H1 (cell line): ENCODE measurements around the gene RBM26. TPM values are rescaled to one million over a fixed set of nuclear protein-coding genes. Genes with fewer than 3 reads are reported as not detected.

ENCODE experiments used
- CTCF ChIA-PET: fragments of 300-600 bp; sonication (Branson Sonifier 250); formaldehyde crosslinking; loops from one replicate; lab custom pipeline; 2021; ENCODE audit not compliant: partially characterized antibody; lab: Charles Lee
- POLR2A ChIA-PET: fragments of 300-600 bp; sonication (Branson Sonifier 250); formaldehyde crosslinking; loops from one replicate; lab custom pipeline; 2021; ENCODE audit warnings: inconsistent platforms; ENCODE audit not compliant: partially characterized antibody; lab: Charles Lee
- DNase-seq, 2 experiments: peaks; one replicate each; pipeline versions ENCODE4 v3.0.0 to v3.0.0-alpha.2; 2010 to 2022; ENCODE audit warnings: low spot score in 2 of 2, low read depth in 1 of 2, mixed read lengths in 1 of 2
- FAIRE-seq: peaks from 2 replicates; lab custom pipeline; 2011; peaks lifted over from hg19 to GRCh38; lab: Jason Lieb, UNC
- H2AFZ ChIP-seq: 2 replicates; pipeline ENCODE4 v1.8.1; 2012; ENCODE audit warnings: low read length, inconsistent platforms
- H2AK5ac ChIP-seq: 2 replicates; pipeline ENCODE4 v1.6.1; 2013; ENCODE audit warnings: low read depth, low read length
- H2BK120ac ChIP-seq: replicated peaks from 2 replicates; pipeline ENCODE3; 2013; ENCODE audit warnings: low read depth, low read length, inconsistent platforms
- H2BK12ac ChIP-seq: 2 replicates; pipeline ENCODE4 v1.6.1; 2013; ENCODE audit warnings: low read depth, low read length
- H2BK15ac ChIP-seq: 2 replicates; pipeline ENCODE4 v1.6.1; 2013; ENCODE audit warnings: low read length
- H2BK20ac ChIP-seq: 2 replicates; pipeline ENCODE4 v1.6.1; 2013; ENCODE audit warnings: low read length
- H2BK5ac ChIP-seq: 2 replicates; pipeline ENCODE4 v1.6.1; 2013; ENCODE audit warnings: low read depth, low read length
- H3K14ac ChIP-seq: 2 replicates; pipeline ENCODE4 v1.6.1; 2013; ENCODE audit warnings: inconsistent platforms; ENCODE audit not compliant: insufficient read length
- H3K18ac ChIP-seq: 2 replicates; pipeline ENCODE4 v1.6.1; 2013; ENCODE audit warnings: low read length; ENCODE audit errors: extremely low read depth
- H3K23ac ChIP-seq: 2 replicates; pipeline ENCODE4 v1.6.1; 2013; ENCODE audit warnings: inconsistent platforms; ENCODE audit not compliant: insufficient read length
- H3K23me2 ChIP-seq: 2 replicates; pipeline ENCODE4 v1.6.1; 2013; ENCODE audit warnings: low read depth, low read length
- H3K27ac ChIP-seq: 2 replicates; pipeline ENCODE4 v1.6.1; 2011; ENCODE audit warnings: low read depth, low read length, inconsistent platforms
- H3K27me3 ChIP-seq, 4 experiments: replicated peaks in 1 of 4; 1 replicate in 1 of 4; 2 replicates in 3 of 4; pipeline versions ENCODE4 v1.6.1 to v1.8.1; 2011 to 2013; ENCODE audit warnings: low read length in 3 of 4, mild to moderate bottlenecking in 3 of 4, inconsistent platforms in 2 of 4, mixed read lengths in 2 of 4, moderate library complexity in 1 of 4; ENCODE audit not compliant: control insufficient read depth in 3 of 4, insufficient read depth in 3 of 4; ENCODE audit errors: extremely low read depth in 1 of 4
- H3K36me3 ChIP-seq, 4 experiments: 2 replicates each; pipeline versions ENCODE4 v1.6.1 to v1.8.1; 2011 to 2013; ENCODE audit warnings: mild to moderate bottlenecking in 4 of 4, low read length in 3 of 4, moderate library complexity in 2 of 4, control low read depth in 1 of 4, inconsistent platforms in 1 of 4; ENCODE audit not compliant: insufficient read depth in 4 of 4, control insufficient read depth in 2 of 4
- H3K4ac ChIP-seq: replicated peaks from 2 replicates; pipeline ENCODE3; 2013; ENCODE audit warnings: low read length, low read depth, mixed read lengths, inconsistent platforms; ENCODE audit not compliant: insufficient read length
- H3K4me1 ChIP-seq, 4 experiments: replicated peaks in 1 of 4; 1 replicate in 1 of 4; 2 replicates in 3 of 4; pipeline versions ENCODE4 v1.6.1 to v1.8.1; 2011 to 2013; ENCODE audit warnings: low read length in 3 of 4, inconsistent platforms in 2 of 4, mixed read lengths in 1 of 4; ENCODE audit not compliant: insufficient read depth in 4 of 4, control insufficient read depth in 3 of 4
- H3K4me2 ChIP-seq, 2 experiments: 2 replicates each; pipeline versions ENCODE4 v1.6.1 to v1.8.1; 2011 to 2013; ENCODE audit warnings: low read depth in 2 of 2, low read length in 2 of 2, control low read depth in 1 of 2, inconsistent platforms in 1 of 2, mild to moderate bottlenecking in 1 of 2; ENCODE audit not compliant: insufficient read depth in 1 of 2
- H3K4me3 ChIP-seq, 4 experiments: fragments of 200-600, 300-600 bp in 1 of 4; sonication (generic), shearing (Covaris generic), sonication (Bioruptor Twin) in 1 of 4; 2 replicates each; pipeline versions ENCODE4 v1.5.1 to v1.8.1; 2011 to 2016; ENCODE audit warnings: low read length in 4 of 4, low read depth in 3 of 4, control low read depth in 2 of 4, inconsistent platforms in 2 of 4, mild to moderate bottlenecking in 2 of 4, mixed read lengths in 1 of 4, moderate library complexity in 1 of 4; ENCODE audit not compliant: insufficient read depth in 2 of 4; ENCODE audit errors: extremely low read depth in 1 of 4
- H3K56ac ChIP-seq: replicated peaks from 2 replicates; pipeline ENCODE3; 2013; ENCODE audit warnings: low read depth, mild to moderate bottlenecking, mixed read lengths, low read length, inconsistent platforms; ENCODE audit not compliant: insufficient read length
- H3K79me1 ChIP-seq: 2 replicates; pipeline ENCODE4 v1.6.1; 2013; ENCODE audit warnings: low read depth, low read length, control low read depth
- H3K79me2 ChIP-seq, 2 experiments: 2 replicates each; pipeline versions ENCODE4 v1.6.1 to v1.8.1; 2012 to 2013; ENCODE audit warnings: low read length in 2 of 2, mild to moderate bottlenecking in 2 of 2, inconsistent platforms in 1 of 2; ENCODE audit not compliant: insufficient read depth in 2 of 2, control insufficient read depth in 1 of 2
- H3K9ac ChIP-seq, 4 experiments: replicated peaks in 1 of 4; 1 replicate in 1 of 4; 2 replicates in 3 of 4; pipeline versions ENCODE4 v1.6.1 to v1.8.1; 2011 to 2013; ENCODE audit warnings: low read depth in 3 of 4, low read length in 3 of 4, control low read depth in 2 of 4, mild to moderate bottlenecking in 2 of 4, moderate library complexity in 2 of 4, inconsistent platforms in 1 of 4; ENCODE audit errors: extremely low read depth in 1 of 4
- H3K9me3 ChIP-seq, 2 experiments: 2 replicates each; pipeline versions ENCODE4 v1.6.1 to v1.8.1; 2012 to 2013; ENCODE audit warnings: mild to moderate bottlenecking in 2 of 2, moderate library complexity in 2 of 2, control low read depth in 1 of 2, inconsistent platforms in 1 of 2, low read depth in 1 of 2, low read length in 1 of 2, mixed read lengths in 1 of 2; ENCODE audit not compliant: insufficient read depth in 2 of 2
- H4K20me1 ChIP-seq, 2 experiments: replicated peaks in 1 of 2; 2 replicates each; pipeline versions ENCODE3 to v1.8.1; 2011 to 2013; ENCODE audit warnings: inconsistent platforms in 2 of 2, low read length in 2 of 2, mild to moderate bottlenecking in 1 of 2; ENCODE audit not compliant: insufficient read depth in 2 of 2, control insufficient read depth in 1 of 2
- H4K5ac ChIP-seq: 2 replicates; pipeline ENCODE4 v1.6.1; 2013; ENCODE audit warnings: low read length, low read depth, mixed read lengths, inconsistent platforms; ENCODE audit not compliant: insufficient read length
- H4K8ac ChIP-seq: 2 replicates; pipeline ENCODE4 v1.8.0; 2013; ENCODE audit warnings: mild to moderate bottlenecking, moderate library complexity, low read length, inconsistent platforms; ENCODE audit not compliant: insufficient read depth; ENCODE audit errors: extremely low read depth
- H4K91ac ChIP-seq: replicated peaks from 2 replicates; pipeline ENCODE3; 2013; ENCODE audit warnings: low read length, mixed read lengths, inconsistent platforms; ENCODE audit not compliant: insufficient read length
- BCL11A ChIP-seq, 2 experiments: IDR thresholded peaks; one replicate each; pipeline ENCODE4 v1.6.1; 2011; ENCODE audit warnings: low read depth in 2 of 2, low read length in 2 of 2, mild to moderate bottlenecking in 2 of 2
- EGR1 ChIP-seq: IDR thresholded peaks from 2 replicates; pipeline ENCODE4 v1.6.1; 2011; ENCODE audit warnings: low read depth, low read length, borderline replicate concordance
- EP300 ChIP-seq, 2 experiments: IDR thresholded peaks; 1 replicate in 1 of 2; 2 replicates in 1 of 2; pipeline ENCODE4 v1.6.1; 2011 to 2012; ENCODE audit warnings: low read depth in 2 of 2, low read length in 2 of 2, mild to moderate bottlenecking in 2 of 2, borderline replicate concordance in 1 of 2, inconsistent platforms in 1 of 2, moderate library complexity in 1 of 2
- GABPA ChIP-seq: IDR thresholded peaks from 2 replicates; pipeline ENCODE4 v1.6.1; 2011; ENCODE audit warnings: mild to moderate bottlenecking, low read length, moderate library complexity, borderline replicate concordance; ENCODE audit not compliant: insufficient read depth
- JUND ChIP-seq: IDR thresholded peaks from 2 replicates; pipeline ENCODE4 v1.6.1; 2011; ENCODE audit warnings: mild to moderate bottlenecking, improper control_type of control experiment, low read length
- KDM1A ChIP-seq: fragments of 200-600, 300-600 bp; sonication (generic); IDR thresholded peaks from 2 replicates; pipeline ENCODE4 v1.7.1; 2016; ENCODE audit warnings: mild to moderate bottlenecking, low read length, borderline replicate concordance
- MAFK ChIP-seq: IDR thresholded peaks from 2 replicates; pipeline ENCODE4 v1.6.1; 2012; ENCODE audit warnings: low read depth, mild to moderate bottlenecking, improper control_type of control experiment, low read length
- POU5F1 ChIP-seq: IDR thresholded peaks from 2 replicates; pipeline ENCODE4 v1.6.1; 2011; ENCODE audit warnings: low read depth, mild to moderate bottlenecking, low read length, moderate library complexity
- SIRT6 ChIP-seq: IDR thresholded peaks from one replicate; pipeline ENCODE4 v1.7.1; 2012; ENCODE audit warnings: low read length, inconsistent platforms
- SIX5 ChIP-seq: IDR thresholded peaks from 2 replicates; pipeline ENCODE4 v1.6.1; 2011; ENCODE audit warnings: mild to moderate bottlenecking, low read depth, low read length
- ZNF274 ChIP-seq: IDR thresholded peaks from 2 replicates; pipeline ENCODE4 v1.7.0; 2012; ENCODE audit warnings: low read length, borderline replicate concordance; ENCODE audit errors: extremely low read depth
- WGBS, 2 experiments: shearing (Covaris generic) in 1 of 2; methylation state at CpG; one replicate each; pipeline versions ENCODE4 v1.1.6 to v1.1.7; 2013 to 2015; ENCODE audit warnings: low lambda C conversion rate in 2 of 2, mixed read lengths in 2 of 2, inconsistent platforms in 1 of 2, low coverage in 1 of 2, missing lambda C conversion rate in 1 of 2; ENCODE audit not compliant: insufficient replicate concordance in 2 of 2, insufficient coverage in 1 of 2, insufficient read length in 1 of 2; ENCODE audit errors: extremely low coverage in 1 of 2, missing lambda C conversion rate in 1 of 2; 5-methylcytosine and 5-hydroxymethylcytosine counted together
- polyA plus RNA-seq, 7 experiments: library from polyadenylated mRNA; depleted of rRNA in 3 of 7; stranded (reverse) in 5 of 7; unstranded in 2 of 7; fragments of >200 nt in 5 of 7; fragments of 200-250 nt in 2 of 7; gene quantifications; 1 replicate in 5 of 7; 2 replicates in 1 of 7; 4 replicates in 1 of 7; pipeline versions ENCODE4 v1.2.1 to v1.2.3, GENCODE V29; 2011 to 2013; ENCODE audit warnings: missing spikeins in 2 of 7, mixed read lengths in 2 of 7
- total RNA-seq: library from RNA; stranded (reverse); fragmentation: NEBNext Ultra II Directional; extraction: Animal tissue kit (Norgen Biotek cat#: 25700); gene quantifications from 2 replicates; pipeline ENCODE4 v1.2.1, GENCODE V29; 2021
- TF ChIP-seq, protein P1 (sequence below): IDR thresholded peaks from 2 replicates; pipeline ENCODE4 v1.6.1; 2011; ENCODE audit warnings: low read length, improper control_type of control experiment

Gene RBM26
- total and polyA plus RNA-seq, 2 of the 8 experiments (the other 6 are each of a cell fraction or from before 2014, with no cell fraction given): 20.3 to 65.5 TPM

DNA sequence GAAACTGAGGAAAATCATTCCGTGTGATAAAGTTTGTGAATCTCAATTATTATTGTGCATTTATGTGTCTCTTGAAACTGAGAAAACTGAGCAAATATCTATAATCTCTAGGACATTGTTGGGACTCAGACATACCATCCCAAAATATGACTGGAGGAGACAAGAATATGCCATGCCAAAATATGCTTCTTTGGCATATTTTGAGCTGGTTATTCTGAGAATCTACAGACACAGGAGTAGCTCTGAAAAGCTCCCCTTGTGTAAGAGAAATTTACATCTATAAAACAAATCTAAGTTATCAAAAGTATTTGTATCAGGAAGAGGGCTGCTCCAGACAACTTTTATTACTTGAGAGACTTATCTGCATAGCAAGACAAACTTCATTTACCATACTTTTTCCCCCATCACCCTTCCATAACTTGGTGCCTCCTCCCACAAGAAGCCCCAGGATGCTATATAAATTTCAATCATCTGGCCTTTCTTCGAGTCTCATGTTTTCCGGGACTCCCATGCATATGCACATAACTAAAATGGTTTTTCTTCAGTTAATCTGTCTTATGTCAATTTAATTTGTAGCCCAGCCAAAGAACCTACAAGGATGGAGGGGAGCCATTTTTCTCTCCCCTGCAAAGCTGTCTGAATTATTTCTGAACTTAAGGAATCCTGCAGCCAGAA lies 46.3 kb upstream of the RBM26 start:
- no peak overlapping the region for H3K18ac ChIP-seq
- H3K9ac ChIP-seq: no peak overlapping the region
- no peak overlapping the region for H4K91ac ChIP-seq
- no peaks in the 10 kb centered on the region for H3K36me3 ChIP-seq
- 64% methylated on average over 3 of the region's 3 CpGs; no CpG with 5 or more reads in 1 of the 2 experiments for WGBS, 2 experiments
- H3K9me3 ChIP-seq: no peaks in the 10 kb centered on the region
- no peak overlapping the region for H3K14ac ChIP-seq
- H2BK12ac ChIP-seq: no peak overlapping the region
- no peak overlapping the region for H2BK15ac ChIP-seq
- CTCF ChIA-PET: interaction anchor here (0.7 to 1.4 kb wide), 3 partner anchors 28 to 1565 kb away, joined by 3 to 8 read pairs (median 3); no protein-coding TSS in a partner anchor
- DNase-seq: no peak
- no peak overlapping the region for H3K56ac ChIP-seq
- no peaks in the 10 kb centered on the region for H3K23me2 ChIP-seq
- H3K27me3 ChIP-seq: peaks cover 0 to 1% (median 0%) of the 10 kb centered on the region in 4 experiments; a peak in 1 of 7 replicates
- no peak overlapping the region for H2BK20ac ChIP-seq
- POLR2A ChIA-PET: no interaction called here
- H4K5ac ChIP-seq: no peak overlapping the region
- H3K4me2 ChIP-seq: no peak overlapping the region
- H3K4me1 ChIP-seq: peaks cover 0 to 4% (median 0%) of the 10 kb centered on the region in 4 experiments; a peak in 2 of 7 replicates
- H3K4ac ChIP-seq: no peak overlapping the region
- FAIRE-seq: no peak
- H2AFZ ChIP-seq: no peak overlapping the region
- H3K79me2 ChIP-seq: no peaks in the 10 kb centered on the region
- no peak overlapping the region for H3K27ac ChIP-seq
- no peak overlapping the region for H2AK5ac ChIP-seq
- no peak overlapping the region for H2BK120ac ChIP-seq
- H4K8ac ChIP-seq: no peak overlapping the region
- no peak overlapping the region for H2BK5ac ChIP-seq
- H3K79me1 ChIP-seq: no peaks in the 10 kb centered on the region
- H3K23ac ChIP-seq: no peak overlapping the region
- H4K20me1 ChIP-seq: no peaks in the 10 kb centered on the region
- H3K4me3 ChIP-seq: no peak overlapping the region
- TF ChIP-seq SIX5 (no peak), MAFK (no peak), JUND (no peak), SIRT6 (no peak), BCL11A (IDR thresholded peaks at IDR 0.05; ENCODE audit: low read depth in 2 of 2, low read length in 2 of 2) (no peak), POU5F1 (no peak), EGR1 (no peak), KDM1A (no peak), EP300 (IDR thresholded peaks at IDR 0.05; ENCODE audit: borderline replicate concordance in 1 of 2, low read depth in 2 of 2, low read length in 2 of 2) (no peak), ZNF274 (no peak), GABPA (no peak)
- TF ChIP-seq, protein P1, sequence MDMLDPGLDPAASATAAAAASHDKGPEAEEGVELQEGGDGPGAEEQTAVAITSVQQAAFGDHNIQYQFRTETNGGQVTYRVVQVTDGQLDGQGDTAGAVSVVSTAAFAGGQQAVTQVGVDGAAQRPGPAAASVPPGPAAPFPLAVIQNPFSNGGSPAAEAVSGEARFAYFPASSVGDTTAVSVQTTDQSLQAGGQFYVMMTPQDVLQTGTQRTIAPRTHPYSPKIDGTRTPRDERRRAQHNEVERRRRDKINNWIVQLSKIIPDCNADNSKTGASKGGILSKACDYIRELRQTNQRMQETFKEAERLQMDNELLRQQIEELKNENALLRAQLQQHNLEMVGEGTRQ: no peak
